GM21737 (cell line): Measurements from ENCODE around the gene LRIT2.
"Not testable (repeated sequence)": the region's sequence is repeated elsewhere in the genome, so short reads cannot be mapped to it uniquely, and the experiment has no call there.

ENCODE experiments used
- ATAC-seq: cut with Tn5 transposase; IDR thresholded peaks from one replicate; pipeline ENCODE4 v1.9.1; 2021; ENCODE audit warnings: mild to moderate bottlenecking, moderate library complexity; ENCODE audit not compliant: unreplicated experiment

The LRIT2 gene

DNA sequence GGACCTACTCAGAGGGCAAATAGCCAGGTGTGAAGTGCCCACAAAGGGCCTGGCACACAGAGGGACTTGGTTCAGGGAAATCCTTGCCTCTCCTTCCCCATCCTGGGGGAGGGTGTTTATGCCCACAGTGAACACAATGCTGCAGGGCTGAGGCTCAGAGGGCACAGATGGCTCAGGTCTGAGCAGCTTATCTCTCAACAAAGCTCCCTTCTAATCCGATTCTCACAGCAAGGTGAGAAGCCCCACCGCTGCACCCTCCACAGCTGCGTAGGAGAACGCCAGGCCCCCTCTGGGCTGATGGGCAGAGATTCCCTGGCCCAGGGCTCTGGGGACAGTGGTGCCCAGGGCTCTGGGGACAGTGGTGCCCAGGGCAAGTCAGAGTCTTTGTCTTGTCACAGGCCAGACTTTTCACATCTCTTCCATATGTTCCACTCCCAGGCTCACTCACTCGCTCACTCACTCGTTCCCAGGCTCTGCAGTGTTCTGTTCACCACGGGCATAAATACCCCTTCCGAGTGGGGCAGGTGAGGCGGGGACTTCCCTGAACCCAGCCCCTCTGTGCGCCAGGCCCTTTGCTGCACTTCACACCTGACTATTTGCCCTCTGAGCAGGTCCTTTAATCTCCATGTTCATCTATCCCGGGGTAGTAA is 39.7 kb downstream of the LRIT2 start:
- no peak for ATAC-seq

DNA sequence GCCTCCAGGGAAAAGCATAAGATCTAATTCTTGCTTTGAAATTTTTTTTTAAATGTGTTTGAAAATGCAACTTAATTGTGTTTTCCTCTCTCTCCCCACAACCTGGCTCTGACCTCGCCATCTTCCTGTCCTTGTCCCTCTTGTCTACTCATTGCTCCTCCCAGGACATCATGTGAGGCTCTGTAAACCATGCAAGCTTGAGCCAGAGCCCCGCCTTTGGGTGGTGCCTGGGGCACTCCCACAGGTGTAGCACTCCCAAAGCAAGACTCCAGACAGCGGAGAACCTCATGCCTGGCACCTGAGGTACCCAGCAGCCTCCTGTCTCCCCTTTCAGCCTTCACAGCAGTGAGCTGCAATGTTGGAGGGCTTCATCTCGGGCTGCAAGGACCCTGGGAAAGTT is 40.8 kb downstream of the LRIT2 start:
- ATAC-seq: no peak

DNA sequence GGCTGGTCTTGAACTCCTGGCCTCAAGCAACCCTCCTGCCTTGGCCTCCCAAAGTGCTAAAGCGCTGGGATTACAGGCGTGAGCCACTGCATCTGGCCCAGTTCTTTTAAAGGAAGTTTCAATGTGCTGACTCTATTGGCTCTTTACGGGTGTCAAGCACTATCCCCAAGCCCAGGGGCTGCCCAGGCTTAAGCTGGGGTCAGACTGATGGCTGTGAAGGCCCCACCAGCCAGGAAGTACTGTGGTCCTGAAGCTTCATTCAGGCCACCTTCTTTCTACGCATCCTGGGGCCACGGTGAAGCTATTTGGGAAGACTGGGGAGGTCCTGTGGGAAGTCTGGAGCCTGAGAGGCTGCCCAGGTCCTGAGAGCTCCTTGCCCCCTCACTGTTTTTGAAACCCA is 43.7 kb downstream of the LRIT2 start:
- no peak for ATAC-seq

DNA sequence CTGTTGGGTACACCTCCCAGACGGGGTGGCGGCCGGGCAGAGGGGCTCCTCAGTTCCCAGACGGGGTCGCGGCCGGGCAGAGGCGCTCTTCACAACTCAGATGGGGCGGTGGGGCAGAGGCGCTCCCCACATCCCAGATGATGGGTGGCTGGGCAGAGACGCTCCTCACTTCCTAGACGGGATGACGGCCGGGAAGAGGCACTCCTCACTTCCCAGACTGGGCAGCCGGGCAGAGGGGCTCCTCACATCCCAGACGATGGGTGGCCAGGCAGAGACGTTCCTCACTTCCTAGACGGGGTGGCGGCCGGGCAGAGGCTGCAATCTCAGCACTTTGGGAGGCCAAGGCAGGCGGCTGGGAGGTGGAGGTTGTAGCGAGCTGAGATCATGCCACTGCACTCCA is 45.0 kb downstream of the LRIT2 start:
- ATAC-seq: not testable (repeated sequence)

DNA sequence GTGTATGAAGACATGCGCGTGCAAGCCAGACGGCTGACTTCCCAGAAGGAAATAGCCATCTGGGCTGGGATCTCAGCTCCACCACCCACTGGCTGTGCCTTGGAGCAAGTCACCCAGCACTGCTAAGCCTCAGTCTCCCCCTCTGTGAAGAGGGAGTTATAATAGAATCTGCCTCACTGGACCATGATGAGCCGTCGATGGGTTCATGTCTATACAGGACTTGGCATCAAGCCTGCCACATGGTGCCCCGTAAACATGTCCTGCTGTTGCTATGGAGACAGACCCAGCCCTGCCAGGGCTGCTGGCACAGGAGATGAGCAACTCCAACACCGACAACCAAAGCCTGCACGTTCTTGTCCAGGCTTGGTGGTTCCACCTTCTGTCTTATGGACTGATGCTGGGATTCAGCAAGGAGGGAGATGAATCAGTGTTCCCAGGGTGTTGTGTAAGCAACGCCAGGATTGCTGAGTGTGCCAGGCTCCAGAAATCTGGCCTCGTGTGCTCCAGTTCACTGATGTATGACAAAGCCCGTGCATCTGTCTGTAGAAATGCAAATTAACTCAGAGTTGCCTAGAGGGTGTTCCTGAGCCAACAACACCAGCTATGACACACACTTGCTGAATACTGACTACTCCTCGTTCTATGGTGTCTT is 46.2 kb downstream of the LRIT2 start:
- peak; percentile 81 for ATAC-seq

DNA sequence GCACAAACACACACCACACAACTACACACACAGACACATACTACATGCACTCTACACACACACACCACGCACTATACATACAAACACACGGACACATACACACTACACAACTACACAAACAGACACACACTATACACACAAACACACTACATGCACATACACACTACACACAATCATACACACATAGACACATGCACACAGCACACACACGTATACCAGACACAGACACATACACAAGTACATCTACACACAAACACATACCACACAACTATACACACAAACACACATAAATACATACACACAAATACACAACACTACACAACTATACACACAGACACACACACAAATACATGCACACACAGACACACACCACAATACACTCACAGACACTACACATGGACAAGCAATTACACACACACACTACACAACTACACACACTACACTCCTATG is 47.2 kb downstream of the LRIT2 start:
- ATAC-seq: no peak

DNA sequence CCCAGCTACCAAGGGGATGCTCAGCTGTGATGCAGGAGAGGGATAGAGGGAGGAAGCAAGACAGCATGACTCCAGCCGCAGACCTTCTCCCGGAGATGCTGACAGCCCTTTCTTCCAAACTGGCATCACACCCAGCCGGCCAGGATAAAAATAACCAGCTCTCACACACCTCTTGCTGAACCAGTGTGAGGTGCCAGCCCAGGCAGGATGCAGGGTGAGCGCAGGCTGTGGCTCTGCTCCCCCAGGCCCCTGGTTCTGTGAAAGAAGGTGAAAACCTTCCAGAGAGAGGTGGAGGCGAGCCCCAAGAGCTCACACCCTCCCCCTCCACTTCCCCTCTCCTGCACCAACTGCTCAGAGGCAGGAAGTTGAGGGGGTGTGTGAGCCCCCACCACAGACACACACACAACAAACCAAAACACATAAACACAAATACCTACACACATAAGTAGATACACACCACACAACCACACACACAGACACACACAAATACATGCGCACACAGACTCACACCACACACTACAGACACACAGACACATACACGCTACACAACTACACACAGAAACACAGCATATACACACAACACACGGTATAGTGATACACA is 47.7 kb downstream of the LRIT2 start:
- peak; percentile 51 for ATAC-seq

DNA sequence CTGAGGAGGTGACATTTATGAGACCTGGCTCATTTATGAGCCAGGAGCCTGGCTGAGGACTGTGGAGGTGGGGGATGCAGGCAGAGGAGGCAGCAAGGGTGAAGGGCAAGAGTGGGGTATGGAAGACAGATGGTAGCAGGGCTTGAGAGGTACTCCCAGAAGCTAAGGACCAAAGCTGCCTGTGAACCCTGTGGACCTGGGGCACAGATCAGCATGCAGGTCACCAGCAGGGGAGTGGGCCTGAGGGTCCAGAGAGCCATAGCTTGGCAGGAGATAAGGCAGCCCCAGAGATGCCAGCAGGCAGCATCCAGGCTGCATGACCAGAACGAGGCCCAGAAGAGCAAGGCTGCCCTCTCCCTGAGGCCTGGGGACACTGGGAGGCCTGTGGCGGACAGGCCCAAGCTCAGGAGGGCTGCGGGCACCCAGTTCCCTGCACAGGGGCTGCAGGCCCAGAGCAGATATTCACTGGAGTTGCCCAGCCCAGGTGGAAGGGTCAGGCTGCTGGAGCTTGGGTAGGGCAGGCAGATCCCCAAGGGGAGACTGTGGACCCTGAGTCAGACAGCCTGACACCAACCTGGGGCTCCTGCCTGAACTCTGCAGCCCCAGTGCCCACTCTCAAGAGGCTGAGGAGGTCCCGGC is 48.4 kb downstream of the LRIT2 start:
- ATAC-seq: no peak

DNA sequence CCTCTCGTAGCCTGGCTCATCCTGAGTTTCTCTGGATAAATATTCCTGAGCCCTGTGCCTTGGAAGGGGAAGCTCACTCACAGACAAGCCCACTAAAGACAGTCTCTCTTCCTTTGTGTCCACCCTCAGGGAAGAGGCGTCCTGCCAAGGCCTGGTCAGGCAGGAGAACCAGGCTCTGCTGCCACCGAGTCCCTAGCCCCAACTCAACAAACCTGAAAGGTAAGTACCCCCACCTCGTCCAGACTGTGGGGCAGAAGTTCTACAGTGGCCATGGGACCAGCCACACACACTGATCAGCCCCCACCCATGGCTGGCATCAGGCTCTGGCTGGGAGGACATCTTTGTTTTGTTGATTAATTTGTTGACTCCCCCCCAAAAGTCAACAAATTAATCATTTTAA is 49.0 kb downstream of the LRIT2 start:
- no peak for ATAC-seq

DNA sequence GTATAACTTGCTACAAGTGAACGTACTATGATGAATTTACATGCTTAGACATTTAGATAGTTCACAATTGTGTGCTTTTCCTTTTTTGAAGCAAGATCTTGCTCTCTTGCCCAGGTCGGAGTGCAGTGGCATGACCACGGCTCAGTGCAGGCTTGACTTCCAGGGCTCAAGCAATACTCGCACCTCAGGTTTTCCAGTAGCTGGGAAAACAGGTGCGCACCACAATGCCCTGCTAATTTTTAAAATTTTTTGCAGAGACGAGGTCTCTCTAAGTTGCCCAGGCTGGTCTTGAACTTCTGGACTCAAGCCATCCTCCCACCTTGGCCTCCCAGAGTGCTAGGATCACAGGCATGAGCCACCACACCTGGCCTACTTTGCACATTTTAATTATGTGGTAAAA is 49.9 kb downstream of the LRIT2 start:
- no peak for ATAC-seq

DNA sequence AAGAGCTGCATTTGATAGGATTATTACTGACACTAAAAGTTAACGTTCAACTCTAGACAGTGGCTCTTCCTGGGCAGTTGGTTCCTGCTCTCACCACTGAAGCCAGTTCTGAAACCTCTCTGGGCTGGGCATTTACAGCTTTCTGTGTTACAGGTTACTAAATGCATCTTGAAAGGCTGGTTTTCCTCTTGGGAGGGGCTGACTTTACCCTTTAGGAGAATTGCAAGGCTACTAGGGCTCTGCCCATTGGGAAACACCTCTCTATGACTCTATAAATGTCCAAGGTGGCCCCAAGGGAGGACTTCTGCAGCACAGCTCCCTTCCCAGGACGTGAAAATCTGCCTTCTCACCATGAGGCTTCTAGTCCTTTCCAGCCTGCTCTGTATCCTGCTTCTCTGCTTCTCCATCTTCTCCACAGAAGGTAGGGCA is 51.8 kb downstream of the LRIT2 start, which contains the start of gene GPR15LG:
Gene GPR15LG (plus strand): TSS at position 301 of the 429 bp plus-strand sequence. CDS start 51 bp downstream, at position 352.
- peak; percentile 32 for ATAC-seq

DNA sequence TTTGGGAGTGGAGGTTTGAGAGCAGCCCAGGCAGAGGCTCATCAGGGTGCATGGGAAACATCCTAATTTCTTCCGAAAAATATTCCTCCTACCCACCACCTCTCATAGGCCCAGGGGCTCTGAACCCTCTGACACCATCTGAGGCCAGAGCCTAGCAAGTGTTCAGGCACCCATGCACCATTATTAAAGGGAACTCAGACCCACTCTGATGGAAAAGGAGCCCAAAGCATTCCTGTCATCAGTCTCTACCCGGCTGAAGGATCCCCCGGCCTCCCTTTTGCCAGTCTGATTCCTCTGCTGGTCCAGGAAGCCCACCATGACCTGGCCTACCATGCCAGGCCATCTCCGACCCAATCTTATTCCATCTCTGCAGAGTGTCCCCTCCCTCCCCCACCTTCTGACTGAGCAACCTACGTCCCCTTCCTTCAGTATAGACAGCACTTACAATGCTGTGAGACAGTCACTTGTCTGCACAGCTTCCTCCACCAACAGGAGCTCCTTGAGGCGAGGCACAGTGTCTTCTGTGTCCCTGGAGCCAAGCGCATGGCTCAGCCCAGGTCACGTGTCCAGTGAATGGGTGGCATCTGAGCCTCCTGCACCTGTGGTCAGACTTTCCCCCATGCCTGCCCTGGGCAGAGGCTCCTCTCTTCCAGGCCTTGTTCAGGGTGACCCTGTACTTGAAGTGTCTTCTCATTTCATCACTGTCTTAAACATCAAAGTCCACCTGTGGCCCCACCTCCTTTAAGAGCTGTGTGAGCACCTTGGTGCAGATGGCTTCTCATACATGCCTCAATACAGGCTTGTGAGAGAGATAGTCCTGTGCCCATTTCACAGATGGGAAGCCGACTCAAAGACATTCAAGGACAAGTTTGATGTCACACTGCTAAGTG is 52.6 kb downstream of the LRIT2 start:
- ATAC-seq: peak; percentile 53

DNA sequence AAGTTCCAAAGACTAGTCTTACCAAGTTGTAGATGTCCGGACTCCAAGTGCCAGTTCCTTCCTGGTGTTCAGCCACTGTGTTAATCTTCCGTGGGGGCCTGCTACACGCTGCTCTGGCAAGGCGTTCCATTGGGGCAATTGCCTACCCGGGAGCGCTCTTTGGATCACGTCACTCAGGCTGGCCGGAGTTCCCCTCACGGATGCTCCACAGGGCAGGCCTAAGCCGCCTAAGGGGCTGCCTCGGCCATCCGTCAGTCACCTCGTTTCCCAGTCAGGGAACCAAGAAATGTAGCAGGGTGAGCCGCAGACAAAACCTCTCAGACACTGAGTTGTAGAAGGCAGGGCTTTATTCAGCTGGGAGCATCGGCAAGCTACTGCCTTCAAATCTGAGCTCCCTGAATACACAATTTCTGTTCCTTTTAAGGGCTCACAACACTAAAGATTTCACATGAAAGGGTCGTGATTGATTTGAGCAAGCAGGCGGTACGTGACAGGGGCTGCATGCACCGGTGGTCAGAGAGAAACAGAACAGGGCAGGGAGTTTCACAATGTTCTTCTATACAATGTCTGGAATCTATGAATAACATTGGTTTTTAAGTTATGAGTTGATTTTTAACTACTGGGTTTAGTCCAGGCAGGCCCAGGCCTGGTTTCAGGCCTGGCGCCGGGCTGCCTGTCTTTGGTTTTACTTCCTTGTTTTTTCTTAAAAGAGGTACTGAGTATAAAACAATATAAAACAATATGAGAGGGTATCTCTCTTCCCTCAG is 53.5 kb downstream of the LRIT2 start:
- peak; percentile 27 for ATAC-seq

DNA sequence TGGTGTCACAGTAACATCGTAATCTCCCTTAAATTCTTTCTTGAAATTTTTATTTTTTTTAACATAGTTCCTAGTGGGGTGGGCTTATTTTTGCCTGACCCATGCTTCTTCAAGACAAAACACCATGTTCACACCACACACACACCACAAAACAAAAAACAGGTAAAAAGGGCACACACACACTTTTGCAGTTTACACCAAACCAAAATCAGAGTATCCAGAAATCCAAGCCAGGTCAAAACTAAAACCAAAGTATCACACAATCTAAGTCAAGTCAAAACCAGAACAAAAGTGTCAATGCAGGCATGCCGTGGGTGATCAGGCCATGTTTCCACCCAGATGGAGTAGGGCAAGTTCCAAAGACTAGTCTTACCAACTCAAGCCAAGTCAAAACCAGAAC is 54.1 kb downstream of the LRIT2 start:
- not testable (repeated sequence) for ATAC-seq
